ENCODE results near the gene KPRP.

GRCh38 chr1:152718238-152718637 lies 39.6 kb upstream of the KPRP start:
- TF ChIP-seq, protein P1, sequence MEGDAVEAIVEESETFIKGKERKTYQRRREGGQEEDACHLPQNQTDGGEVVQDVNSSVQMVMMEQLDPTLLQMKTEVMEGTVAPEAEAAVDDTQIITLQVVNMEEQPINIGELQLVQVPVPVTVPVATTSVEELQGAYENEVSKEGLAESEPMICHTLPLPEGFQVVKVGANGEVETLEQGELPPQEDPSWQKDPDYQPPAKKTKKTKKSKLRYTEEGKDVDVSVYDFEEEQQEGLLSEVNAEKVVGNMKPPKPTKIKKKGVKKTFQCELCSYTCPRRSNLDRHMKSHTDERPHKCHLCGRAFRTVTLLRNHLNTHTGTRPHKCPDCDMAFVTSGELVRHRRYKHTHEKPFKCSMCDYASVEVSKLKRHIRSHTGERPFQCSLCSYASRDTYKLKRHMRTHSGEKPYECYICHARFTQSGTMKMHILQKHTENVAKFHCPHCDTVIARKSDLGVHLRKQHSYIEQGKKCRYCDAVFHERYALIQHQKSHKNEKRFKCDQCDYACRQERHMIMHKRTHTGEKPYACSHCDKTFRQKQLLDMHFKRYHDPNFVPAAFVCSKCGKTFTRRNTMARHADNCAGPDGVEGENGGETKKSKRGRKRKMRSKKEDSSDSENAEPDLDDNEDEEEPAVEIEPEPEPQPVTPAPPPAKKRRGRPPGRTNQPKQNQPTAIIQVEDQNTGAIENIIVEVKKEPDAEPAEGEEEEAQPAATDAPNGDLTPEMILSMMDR (IDR thresholded peaks at IDR 0.05), result no peak
- TF ChIP-seq POLR2A (IDR thresholded peaks at IDR 0.05), result no peak
- no peak for TF ChIP-seq EP300 (IDR thresholded peaks at IDR 0.05)

Data from tibial nerve (tissue), 4 donors.